GM19463 (cell line): ENCODE results near the gene ZC3H13.

ENCODE experiments used
- ATAC-seq: cut with Tn5 transposase; IDR thresholded peaks from one replicate; pipeline ENCODE4 v1.9.1; 2021; ENCODE audit warnings: mild to moderate bottlenecking, moderate library complexity; ENCODE audit not compliant: unreplicated experiment

ZC3H13 gene

DNA sequence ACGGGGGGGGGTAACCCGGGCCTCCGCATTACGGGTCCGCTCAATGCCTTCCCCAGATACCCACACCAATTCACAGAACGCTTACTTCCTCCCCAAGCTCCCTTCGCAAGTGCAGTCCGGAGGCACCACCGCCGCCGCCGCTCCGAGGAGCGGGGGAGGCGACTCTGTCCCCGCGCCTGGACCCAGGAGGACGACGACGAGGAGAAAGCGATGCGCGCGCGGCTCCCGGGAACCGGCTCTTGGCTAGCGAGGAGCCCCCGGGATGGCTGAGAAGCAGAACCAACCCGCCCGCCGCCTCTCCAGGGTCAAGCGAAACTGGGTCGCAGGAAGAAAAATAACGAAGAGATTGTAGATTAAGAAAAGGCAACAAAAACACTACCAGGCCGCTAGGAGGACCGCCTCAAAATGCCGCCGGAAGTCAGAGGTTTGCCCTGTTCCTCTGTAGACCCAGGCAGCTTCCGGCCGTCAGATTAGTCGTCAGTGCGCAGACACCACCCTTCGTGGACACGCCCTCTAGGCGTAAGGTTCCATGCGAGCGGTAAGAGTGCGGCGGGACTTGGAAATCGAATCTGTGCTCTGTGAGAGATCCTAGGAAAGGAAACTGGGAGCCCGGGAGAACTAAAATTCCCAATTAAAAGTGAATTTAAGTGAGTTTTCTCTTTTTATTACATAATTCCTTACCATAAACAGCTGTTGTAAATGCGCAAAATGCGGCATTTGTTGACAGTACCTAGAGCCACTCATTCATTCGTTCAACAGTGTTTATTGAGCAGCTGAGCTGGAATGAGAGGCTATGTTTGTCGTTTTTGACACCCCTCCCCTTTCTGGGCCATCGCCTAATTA, at the start of gene ZC3H13:
TSS of gene ZC3H13 (minus strand) at position 428 of the 843 bp plus-strand sequence. CDS start 7,239 bp downstream, outside the sequence.
- peak; percentile 100 for ATAC-seq

DNA sequence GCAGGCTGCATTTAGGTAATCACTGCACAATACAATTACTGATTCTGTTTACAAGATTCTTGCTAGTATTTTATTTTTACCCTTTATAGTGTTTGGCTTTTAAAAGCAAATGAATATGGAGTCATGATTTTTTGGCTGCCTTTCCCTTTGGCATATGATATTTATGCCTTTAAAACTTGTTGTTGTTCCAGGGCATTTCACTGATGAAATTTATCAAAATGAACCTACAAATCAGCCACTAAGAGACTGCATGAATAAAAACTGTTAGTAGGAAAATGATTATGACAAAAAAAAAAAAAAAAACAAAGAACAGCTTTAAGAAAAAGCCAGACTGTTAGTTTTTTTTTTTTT, 49.7 kb upstream of the ZC3H13 start:
- no peak for ATAC-seq

GRCh38 chr13:46101484-46102254, 49.1 kb upstream of the ZC3H13 start:
- no peak for ATAC-seq

DNA sequence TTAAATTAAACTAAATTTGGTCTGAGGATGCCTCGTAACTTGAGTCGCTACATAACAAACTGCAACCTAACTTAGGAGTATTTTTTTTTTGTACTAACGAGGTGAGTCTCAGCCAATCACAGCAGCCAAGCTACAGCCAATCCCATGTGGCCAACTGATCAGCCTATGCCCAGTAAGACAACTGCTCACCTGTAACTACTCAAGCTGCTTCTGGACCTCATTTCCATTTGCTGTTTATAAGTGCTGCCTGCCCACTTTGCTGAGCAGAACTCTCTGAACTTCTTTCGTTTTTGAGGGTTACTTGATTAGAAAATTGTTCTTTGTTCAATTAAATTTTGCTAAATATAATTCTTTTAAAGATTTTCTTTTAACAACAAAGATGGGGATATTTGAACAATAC, 48.5 kb upstream of the ZC3H13 start:
- ATAC-seq: no peak

- ATAC-seq: no peak
These were observed 47.8 kb upstream of the ZC3H13 start for GRCh38 chr13:46100191-46100815.

GRCh38 chr13:46097663-46098062, 45.1 kb upstream of the ZC3H13 start:
- ATAC-seq: no peak

DNA sequence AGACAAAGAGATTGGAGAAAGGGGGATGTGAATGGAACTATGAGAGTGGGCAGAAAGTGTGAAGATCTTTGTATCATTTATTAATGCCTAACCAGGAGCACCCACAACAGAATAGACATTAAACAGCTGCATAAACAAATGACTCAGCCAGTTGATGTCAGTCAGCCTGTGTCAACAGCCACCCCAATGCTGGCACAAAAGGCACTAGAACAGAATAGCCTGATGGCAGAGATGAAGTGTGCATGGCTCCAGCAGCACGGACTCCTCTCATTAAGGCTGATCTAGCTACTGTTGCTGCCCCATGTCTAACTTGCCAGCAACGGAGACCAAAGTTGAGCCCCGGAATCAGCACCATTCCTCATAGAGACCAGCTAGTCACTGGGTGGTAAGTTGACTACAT, 44.5 kb upstream of the ZC3H13 start:
- ATAC-seq: no peak

DNA sequence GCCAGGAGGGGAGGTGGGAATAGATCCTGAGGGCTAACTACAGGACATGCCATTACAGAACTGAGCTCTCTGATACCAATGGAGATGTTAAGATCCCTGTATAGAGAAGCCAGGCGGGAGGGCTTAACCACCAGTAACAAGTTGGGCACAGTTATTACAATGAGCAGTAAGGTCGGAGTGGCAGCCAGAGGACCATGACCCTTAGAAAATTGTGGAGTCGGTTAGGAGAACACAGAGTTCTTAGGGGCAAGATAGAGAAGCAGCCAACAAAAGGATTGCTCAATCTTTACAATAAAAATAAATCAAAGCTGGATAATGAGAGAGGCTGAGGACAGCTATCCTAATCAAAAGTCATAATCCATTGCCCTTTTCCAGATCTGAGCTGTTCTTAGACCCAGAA, 41.9 kb upstream of the ZC3H13 start:
- ATAC-seq: no peak

- ATAC-seq: no peak
These were observed 36.4 kb upstream of the ZC3H13 start for GRCh38 chr13:46088821-46089562.

GRCh38 chr13:46087481-46087880, 34.9 kb upstream of the ZC3H13 start:
- ATAC-seq: no peak

DNA sequence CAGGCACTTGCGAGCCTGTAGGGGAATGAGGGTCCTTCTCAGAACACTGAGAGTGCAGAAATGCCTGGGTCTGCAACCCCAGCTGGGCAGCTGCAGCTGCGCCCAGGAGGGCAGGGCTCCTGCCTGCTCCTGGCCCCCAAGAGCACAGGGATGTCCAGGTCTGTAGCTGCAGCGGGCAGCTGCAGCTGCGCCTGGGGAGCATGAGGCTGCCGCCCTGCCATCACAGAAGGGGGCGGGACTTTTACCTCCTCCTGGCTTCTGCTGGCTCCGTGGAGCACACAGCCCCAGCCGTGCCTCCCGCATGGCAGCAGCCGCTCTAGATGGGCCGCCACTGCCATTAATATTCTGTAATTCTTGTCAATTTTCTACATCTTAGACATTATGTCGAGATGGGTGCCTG, 34.4 kb upstream of the ZC3H13 start:
- no peak for ATAC-seq

- no peak for ATAC-seq
These were observed 33.9 kb upstream of the ZC3H13 start for GRCh38 chr13:46086421-46086922.

DNA sequence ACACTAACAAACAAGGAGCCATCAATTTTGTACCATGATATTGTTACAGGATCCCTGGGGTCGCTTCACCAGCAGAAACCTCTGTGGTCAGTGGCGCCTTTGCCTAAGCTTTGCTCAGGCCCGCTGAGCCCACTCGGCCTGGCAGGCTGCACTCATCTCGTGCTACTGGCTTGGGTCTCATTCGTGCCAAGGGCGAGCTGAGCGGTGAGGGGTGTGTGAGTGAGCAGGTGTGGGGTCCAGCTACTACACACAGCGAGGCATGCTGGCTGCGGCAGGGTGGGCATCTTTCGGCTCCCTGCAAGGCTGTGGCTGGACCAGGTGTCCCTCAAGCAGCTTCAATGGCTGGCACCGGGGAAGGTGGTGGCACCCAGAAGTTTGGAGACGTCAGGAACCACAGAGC, 33.2 kb upstream of the ZC3H13 start:
- no peak for ATAC-seq

DNA sequence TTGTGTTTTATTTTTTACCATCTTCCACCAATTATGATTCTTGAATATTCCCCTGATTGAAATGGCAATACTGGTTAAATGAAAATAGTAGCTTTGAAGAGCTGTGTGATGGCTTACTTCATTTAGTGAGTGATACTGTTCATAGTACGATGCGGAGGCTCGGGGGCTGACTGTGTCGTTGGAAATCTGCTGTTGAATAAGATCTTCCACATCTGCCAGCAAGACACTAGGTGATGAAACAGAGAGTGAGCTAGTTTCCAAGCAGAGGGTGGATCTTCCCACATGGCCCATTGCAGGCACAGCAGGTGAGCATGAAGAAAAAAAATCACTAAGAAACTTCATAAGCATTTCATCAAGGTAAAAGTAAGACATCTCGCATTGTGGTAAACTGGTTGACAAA, 29.8 kb upstream of the ZC3H13 start:
- ATAC-seq: no peak

DNA sequence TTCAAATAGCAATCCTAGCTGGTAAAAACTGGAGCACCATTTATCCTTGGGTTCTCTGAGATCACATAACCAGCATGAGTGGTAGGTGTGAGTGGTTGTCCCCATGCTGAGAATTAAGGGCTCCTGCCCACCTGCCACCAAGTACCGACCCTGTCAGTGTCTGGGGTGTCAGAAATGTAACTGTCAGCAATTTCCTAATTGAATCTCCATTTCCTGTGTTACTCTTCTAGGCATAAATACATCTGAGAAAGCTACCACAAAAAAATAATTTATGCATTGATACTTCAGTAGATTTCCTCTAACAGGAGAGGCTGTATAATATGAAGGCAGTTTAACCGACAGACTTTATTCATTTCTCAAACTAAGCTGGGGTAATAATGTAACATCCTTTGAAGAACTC, 27.2 kb upstream of the ZC3H13 start:
- no peak for ATAC-seq

DNA sequence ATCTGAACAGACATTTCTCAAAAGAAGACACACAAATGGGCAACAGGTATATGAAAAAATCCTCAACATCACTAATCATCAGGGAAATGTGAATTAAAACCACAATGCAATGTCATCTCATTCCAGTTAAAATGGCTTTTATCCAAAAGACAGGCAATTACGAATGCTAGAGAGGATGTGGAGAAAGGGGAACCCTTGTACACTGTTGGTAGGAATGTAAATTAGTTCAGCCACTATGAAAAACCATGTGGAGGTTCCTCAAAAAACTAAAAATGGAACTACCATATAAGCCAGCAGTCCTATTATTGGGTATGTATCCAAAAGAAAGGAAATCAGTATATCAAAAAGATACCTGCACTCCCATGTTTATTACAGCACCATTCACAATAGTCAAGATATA, 24.7 kb upstream of the ZC3H13 start:
- ATAC-seq: no peak

DNA sequence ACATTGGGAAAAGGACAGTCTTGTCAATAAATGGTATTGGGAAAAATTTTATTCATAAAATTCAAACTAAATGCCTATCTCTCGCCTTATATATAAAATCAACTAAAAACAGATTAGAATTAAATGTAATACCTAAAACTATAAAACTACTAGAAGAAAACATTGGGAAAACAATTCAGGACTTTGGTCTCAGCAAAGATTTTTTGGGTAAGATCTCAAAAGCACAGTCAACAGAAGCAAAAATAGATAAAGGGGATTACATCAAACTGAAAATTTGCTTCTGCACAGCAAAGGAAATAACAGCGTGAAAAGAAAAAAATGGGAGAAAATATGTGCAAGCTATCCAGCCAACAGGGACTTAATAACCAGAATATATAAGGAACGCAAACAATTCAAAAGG, 24.3 kb upstream of the ZC3H13 start:
- no peak for ATAC-seq

- no peak for ATAC-seq
These were observed 23.3 kb upstream of the ZC3H13 start for GRCh38 chr13:46075811-46076210.

DNA sequence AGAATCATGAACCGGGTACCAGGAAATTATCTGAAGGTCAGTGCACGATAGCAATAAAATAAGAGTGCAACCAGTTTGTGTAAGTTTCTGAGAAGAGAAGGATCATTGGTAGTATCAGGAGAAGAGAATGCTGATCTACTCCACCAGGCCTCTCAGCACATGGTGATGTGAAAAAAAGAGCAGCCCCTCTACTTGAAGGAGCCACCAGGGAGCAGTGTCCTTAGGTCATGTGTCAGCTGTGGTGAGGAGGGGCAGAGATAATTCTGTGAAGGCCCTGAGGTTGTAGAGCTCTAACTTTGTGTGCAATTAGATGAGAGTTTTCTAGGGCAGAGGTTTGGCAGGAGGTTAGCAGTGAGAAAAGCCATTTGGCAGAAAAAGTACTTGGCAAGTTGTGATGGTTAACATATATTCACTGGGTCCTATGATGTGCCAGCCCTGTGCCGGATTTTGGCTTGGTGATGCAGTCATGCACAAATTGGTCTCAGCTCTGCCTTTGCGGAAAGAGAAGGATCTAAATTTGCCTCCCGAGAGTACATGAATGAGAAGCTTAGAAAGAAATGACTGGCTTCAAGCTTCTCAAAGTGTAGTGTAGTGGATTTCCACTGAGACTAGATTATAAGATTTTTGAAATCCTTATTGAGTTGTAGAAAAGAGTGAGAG, 19.2 kb upstream of the ZC3H13 start:
- ATAC-seq: peak; percentile 73

- no peak for ATAC-seq
These were observed 10.7 kb upstream of the ZC3H13 start for GRCh38 chr13:46063292-46063691.
